Adrenal gland (tissue), 12 donors: ENCODE measurements around the gene HOXA5. TPM values are rescaled to one million over a fixed set of nuclear protein-coding genes. Genes with fewer than 3 reads are reported as not detected.
A peak's percentile ranks its signal among the peaks of the same experiment; 100 is the strongest.

Source experiments
- DNase-seq, 7 donors: peaks; one replicate each; pipeline ENCODE4 v3.0.0-alpha.2; 2019 to 2020
- H3K27ac ChIP-seq, 5 donors: fragments of 200-600 bp; sonication (generic) in 4 of 5; 1 replicate in 3 of 5; 2 replicates in 2 of 5; pipeline versions ENCODE4 v1.5.1 to v1.8.0; 2016 to 2020; ENCODE audit warnings: mild to moderate bottlenecking in 1 of 5
- H3K27me3 ChIP-seq: fragments of 200-600 bp; 2 replicates; pipeline ENCODE4 v1.8.0; 2021
- H3K36me3 ChIP-seq, 2 donors: fragments of 200-600 bp; replicated peaks in 1 of 2; 1 replicate in 1 of 2; 2 replicates in 1 of 2; pipeline versions ENCODE4 v1.5.1 to v1.8.0; 2018 to 2022
- H3K4me1 ChIP-seq, 2 donors: fragments of 200-600 bp; replicated peaks in 1 of 2; 1 replicate in 1 of 2; 2 replicates in 1 of 2; pipeline versions ENCODE4 v1.5.1 to v1.8.0; 2018 to 2021
- H3K4me3 ChIP-seq, 4 donors: fragments of 200-600 bp; sonication (generic) in 3 of 4; one replicate each; pipeline ENCODE4 v1.5.1; 2016 to 2018
- H3K9me3 ChIP-seq, 3 donors: fragments of 200-600 bp; sonication (generic) in 1 of 3; replicated peaks in 1 of 3; 1 replicate in 2 of 3; 2 replicates in 1 of 3; pipeline versions ENCODE4 v1.5.1 to v1.8.0; 2016 to 2021
- POLR2A ChIP-seq, 2 donors: fragments of 450-650 bp; IDR thresholded peaks; one replicate each; pipeline ENCODE4 v1.6.1; 2017; ENCODE audit warnings: antibody characterized with exemption in 2 of 2, mild to moderate bottlenecking in 2 of 2, moderate library complexity in 1 of 2
- WGBS, 4 donors: extraction: QIAGEN DNeasy Blood & Tissue Kit in 2 of 4; methylation state at CpG; one replicate each; pipeline versions ENCODE4 v1.1.5 to v1.1.7; 2013 to 2017; 5-methylcytosine and 5-hydroxymethylcytosine counted together
- intact Hi-C, 2 donors: fragments of 100-400 bp; cut with DNase I; formaldehyde crosslinking; loops; one replicate each; pipeline versions ENCODE4 v1.14.1 to v1.15.0; 2022 to 2023
- polyA plus RNA-seq, 3 donors: library from polyadenylated mRNA; stranded (reverse); fragments of 200-250 nt in 2 of 3; fragments of 350-450 nt in 1 of 3; fragmentation: Illumina TruSeq in 1 of 3; extraction: RNeasy Lipid Tissue Mini Kit (QIAGEN cat#74804) in 1 of 3; gene quantifications; one replicate each; pipeline ENCODE4 v1.2.3, GENCODE V29; 2013 to 2014
- total RNA-seq, 9 donors: library from RNA; depleted of rRNA in 4 of 9; stranded (reverse); fragments of >200 nt in 4 of 9; fragments of 120-200 nt in 1 of 9; fragmentation: NEBNext Ultra II Directional in 1 of 9; extraction: Animal tissue kit (Norgen Biotek cat#: 25700) in 1 of 9; gene quantifications; one replicate each; pipeline versions ENCODE4 v1.1.0 to v1.2.4, GENCODE V29; 2013 to 2023
- TF ChIP-seq, protein P1 (sequence below), 6 experiments: fragments of 450-650 bp in 4 of 6; fragments of 200-600 bp in 2 of 6; sonication (generic) in 1 of 6; IDR thresholded peaks; 1 replicate in 5 of 6; 2 replicates in 1 of 6; pipeline versions ENCODE4 v1.5.1 to v1.8.0; 2016 to 2021; ENCODE audit warnings: antibody characterized with exemption in 6 of 6, mild to moderate bottlenecking in 2 of 6, moderate library complexity in 1 of 6
- donor health status: healthy with polysubstance abuse.
- donor health status: Bipolar disorder and iron deficiency.
- donor health status: DM: yes; HTN: yes; CAD: no.
- donor health status: DM: no; HTN: no; CAD: no.
- donor health status: DM: no; HTN: no; CAD: no.
- donor health status: DM: yes; HTN: yes; CAD: no.

The HOXA5 gene
- total and polyA plus RNA-seq, 12 donors: 21.8 to 132 (median 57.0) TPM

DNA sequence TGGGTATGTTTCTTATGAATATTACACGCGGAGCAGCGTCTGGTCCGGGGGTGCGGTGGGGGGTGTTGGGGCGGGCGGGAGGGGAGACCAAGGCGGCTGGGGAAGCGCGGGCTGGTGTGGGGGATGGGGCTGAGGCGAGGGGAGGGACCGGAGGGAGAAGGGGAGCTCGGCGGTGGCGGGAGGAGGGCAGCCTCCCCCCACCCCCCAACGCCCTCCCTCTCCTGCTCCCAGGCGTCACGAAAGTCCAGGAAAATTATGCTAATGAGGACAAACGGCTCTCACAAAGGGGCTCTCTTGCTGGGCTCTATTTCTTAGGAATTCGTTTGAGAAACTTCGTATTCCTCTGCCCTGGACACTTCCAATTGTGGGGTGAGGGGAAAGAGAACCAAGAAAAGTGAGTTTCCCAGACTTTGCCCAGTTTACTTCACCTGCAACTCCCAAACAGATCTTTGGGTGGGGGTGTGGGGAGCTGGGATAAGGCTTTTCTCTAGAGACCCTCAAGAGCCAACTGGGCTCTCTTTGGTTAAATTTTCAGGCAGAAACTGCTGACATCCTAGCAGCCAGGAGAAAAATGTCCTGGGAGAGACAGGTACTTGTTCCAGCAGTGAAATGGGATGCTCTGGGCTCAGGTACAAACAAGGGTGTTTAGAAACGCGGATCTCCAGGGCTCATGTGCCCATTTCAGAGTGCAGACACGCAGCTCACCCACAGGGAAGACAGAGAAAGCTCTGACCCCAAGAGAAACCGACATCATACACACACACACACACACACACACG lies 29.3 kb downstream of the HOXA5 start:
- H3K4me1 ChIP-seq: peaks cover 0 to 16% of the 10 kb centered on the region in 2 donors

DNA sequence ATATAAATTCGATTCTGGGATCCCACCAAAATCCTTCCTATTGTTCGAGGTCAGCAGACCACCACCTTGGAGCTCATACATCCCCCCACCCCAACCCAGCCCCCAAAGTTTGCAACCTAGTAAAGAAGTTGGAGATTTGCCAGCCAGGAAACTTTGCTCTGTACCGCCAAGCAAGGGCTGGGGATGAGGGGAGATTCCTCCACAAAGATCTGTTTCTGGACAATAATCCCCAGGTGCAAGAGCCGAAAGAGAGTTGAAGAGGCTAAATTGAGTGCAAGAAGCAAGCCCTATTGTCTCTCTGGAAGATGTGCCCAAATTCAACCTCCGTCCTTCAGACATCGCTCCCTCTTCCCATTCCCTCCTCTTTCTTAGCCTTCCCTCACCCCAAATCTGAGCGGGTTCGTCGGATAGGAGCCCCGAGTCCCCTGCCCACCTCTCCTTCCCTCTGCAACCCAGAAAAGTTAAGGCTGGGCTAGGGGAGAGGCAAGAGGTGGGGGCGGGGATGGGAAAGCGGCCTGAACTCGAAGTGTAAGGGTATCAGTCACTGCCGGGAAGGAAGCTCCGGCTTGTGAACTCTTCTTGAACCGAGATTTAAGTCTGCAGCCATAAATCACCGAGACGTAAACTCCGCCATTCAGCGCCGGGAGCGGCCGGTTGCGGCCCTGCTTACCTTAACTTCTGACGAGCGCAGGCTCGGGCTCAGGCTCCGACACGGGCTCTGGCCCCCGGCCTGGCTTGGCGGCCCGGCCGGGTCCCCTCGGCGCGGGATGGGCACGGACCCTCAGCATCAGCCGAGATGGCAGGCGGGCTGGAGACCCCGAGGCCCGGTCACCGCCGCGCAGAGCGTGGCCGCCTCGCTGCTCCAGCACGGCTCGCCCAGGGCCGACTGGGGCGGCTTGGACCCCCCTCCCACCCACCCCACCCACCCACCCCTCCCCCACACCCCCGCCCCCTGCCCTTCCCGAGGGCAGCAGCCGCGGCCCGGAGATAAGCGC lies 30.2 kb downstream of the HOXA5 start:
- peak; percentile 45 to 68 for TF ChIP-seq POLR2A (IDR thresholded peaks at IDR 0.05)
- TF ChIP-seq, protein P1, sequence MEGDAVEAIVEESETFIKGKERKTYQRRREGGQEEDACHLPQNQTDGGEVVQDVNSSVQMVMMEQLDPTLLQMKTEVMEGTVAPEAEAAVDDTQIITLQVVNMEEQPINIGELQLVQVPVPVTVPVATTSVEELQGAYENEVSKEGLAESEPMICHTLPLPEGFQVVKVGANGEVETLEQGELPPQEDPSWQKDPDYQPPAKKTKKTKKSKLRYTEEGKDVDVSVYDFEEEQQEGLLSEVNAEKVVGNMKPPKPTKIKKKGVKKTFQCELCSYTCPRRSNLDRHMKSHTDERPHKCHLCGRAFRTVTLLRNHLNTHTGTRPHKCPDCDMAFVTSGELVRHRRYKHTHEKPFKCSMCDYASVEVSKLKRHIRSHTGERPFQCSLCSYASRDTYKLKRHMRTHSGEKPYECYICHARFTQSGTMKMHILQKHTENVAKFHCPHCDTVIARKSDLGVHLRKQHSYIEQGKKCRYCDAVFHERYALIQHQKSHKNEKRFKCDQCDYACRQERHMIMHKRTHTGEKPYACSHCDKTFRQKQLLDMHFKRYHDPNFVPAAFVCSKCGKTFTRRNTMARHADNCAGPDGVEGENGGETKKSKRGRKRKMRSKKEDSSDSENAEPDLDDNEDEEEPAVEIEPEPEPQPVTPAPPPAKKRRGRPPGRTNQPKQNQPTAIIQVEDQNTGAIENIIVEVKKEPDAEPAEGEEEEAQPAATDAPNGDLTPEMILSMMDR (IDR thresholded peaks at IDR 0.05): no peak
- Histone ChIP-seq H3K9me3 (no peaks in the 10 kb centered on the region), H3K36me3 (no peaks in the 10 kb centered on the region), H3K27me3 (no peaks in the 10 kb centered on the region), H3K4me1 (peaks cover 0 to 17% of the 10 kb centered on the region in 2 donors), H3K4me3 (peak overlapping the region in 2 of 4 donors; percentile 67 to 87), H3K27ac (peak overlapping the region; percentile 40 to 97 (median 83))
- peak in 6 of 7 donors; percentile 81 to 91 (median 86) for DNase-seq
- intact Hi-C loops: no loop called here
- 18 to 32% (median 24%) methylated on average over 15 to 57 of the region's 57 CpGs for WGBS, 4 donors

More for the DNA sequence above, 29.3 kb downstream of the HOXA5 start:
- peak in 4 of 7 donors; percentile 54 to 68 (median 62) for DNase-seq
- Histone ChIP-seq H3K27me3 (no peaks in the 10 kb centered on the region), H3K9me3 (no peaks in the 10 kb centered on the region), H3K4me3 (peak overlapping the region in 2 of 4 donors; percentile 67 to 87), H3K27ac (peak overlapping the region in 4 of 5 donors; percentile 76 to 97 (median 86)), H3K36me3 (no peaks in the 10 kb centered on the region)
- intact Hi-C loops: no loop called here
- no peak for TF ChIP-seq POLR2A (IDR thresholded peaks at IDR 0.05)
- TF ChIP-seq, protein P1 (IDR thresholded peaks at IDR 0.05): no peak
- WGBS, 4 donors: 19 to 36% (median 23%) methylated on average over 11 to 26 of the region's 26 CpGs

DNA sequence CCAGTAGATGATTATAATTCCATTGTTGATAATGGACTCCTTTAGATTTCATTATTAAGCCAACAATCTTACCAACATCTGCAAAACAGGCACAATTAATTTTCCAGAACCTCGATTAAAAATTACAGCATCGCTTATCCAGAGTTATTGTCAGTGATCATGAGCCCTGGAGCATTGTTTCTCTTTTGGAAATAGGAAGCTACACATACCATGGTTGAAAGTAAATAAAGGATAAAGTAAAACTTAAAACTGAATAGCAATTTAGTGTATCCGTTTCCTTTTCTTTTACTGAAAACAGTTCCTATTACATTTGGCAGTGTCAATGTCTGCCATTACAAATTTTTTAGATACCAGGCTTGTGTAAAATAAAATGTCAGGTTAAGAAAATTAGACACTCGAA lies 31.1 kb downstream of the HOXA5 start:
- no peaks in the 10 kb centered on the region for H3K27me3 ChIP-seq
- H3K27ac ChIP-seq: peak overlapping the region in 2 of 5 donors; percentile 90 to 97

More for the DNA sequence above, 31.1 kb downstream of the HOXA5 start:
- peaks cover 0 to 17% of the 10 kb centered on the region in 2 donors for H3K4me1 ChIP-seq
- H3K9me3 ChIP-seq: no peaks in the 10 kb centered on the region
- TF ChIP-seq, protein P1 (IDR thresholded peaks at IDR 0.05): no peak
- TF ChIP-seq POLR2A (IDR thresholded peaks at IDR 0.05): no peak
- 53 to 67% (median 60%) methylated on average over 4 of the region's 4 CpGs for WGBS, 4 donors
- no peak for DNase-seq
- intact Hi-C loops: no loop called here
- no peaks in the 10 kb centered on the region for H3K36me3 ChIP-seq
- H3K4me3 ChIP-seq: no peak overlapping the region
